DLD1 (cell line): ENCODE results near the gene PTPRN2.

Source experiments
- in situ Hi-C: cut with HindIII; loops from 2 replicates; pipeline ENCODE4 v1.10.0; 2017; ENCODE audit warnings: low sequenced_read_pairs

Gene PTPRN2

DNA sequence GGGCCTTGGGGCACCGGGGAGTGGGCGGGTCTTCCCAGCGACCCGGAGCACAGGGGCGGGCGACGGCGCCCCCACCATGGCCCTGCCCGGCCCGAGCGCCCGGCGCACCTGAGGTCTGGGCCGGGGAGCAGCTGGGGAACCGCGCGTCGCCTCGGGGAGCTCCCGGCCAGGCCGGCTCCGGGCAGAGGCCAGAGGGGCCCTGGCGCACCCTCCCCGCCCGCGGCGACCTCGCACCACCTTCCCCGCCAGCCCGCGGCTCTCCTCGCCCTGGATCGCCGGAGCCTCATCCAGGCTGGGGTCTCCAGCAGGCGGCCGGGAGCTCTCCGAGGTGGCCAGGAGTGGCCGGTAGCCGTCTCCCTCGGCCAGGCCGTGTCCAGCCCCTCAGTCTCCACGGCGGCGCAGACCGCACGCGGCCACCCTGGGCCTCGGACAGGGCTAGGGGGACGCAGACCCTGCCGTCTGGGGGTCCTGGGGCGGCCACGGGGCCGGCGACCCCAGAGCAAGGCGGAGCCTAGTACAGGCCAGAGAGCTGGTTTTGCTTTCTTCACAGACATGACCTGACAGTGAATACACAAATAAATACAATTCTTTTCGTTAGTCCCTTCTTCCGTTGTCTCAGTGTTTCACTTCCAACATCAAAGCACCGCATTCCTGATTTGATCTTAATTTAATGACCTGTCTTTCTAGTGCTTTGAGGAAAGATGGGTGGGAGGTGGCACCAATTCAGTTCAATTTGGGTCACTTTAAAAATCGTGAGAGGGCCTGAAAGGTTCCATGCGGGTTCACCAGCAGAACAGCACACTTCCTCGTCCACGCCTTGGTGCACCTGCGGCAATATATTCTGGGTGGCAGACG is 893.9 kb downstream of the PTPRN2 start:
- in situ Hi-C loops: no loop called here

DNA sequence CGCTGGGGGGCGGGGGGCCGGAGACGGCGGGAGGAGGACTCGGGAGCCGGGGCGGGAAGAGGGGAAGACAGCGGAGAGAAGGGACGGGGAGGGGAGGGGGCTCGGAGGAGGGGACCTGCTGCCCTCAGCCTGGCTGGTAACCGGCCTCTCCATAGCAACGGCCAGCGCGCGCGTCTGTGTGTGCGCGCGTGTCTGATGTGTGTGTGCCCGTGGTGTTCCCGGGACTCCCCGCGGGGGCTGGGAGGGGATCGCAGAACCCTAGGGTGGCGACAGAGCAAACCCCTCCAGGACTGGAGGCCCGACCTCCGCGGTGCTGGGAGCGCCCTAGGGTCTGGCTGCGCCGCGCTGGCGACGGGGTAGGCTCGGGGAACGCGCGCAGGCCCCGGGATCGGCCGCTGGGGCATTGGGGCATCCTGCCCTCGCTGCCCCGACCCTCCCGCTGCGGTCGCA is 894.5 kb downstream of the PTPRN2 start:
- in situ Hi-C loops: no loop called here

DNA sequence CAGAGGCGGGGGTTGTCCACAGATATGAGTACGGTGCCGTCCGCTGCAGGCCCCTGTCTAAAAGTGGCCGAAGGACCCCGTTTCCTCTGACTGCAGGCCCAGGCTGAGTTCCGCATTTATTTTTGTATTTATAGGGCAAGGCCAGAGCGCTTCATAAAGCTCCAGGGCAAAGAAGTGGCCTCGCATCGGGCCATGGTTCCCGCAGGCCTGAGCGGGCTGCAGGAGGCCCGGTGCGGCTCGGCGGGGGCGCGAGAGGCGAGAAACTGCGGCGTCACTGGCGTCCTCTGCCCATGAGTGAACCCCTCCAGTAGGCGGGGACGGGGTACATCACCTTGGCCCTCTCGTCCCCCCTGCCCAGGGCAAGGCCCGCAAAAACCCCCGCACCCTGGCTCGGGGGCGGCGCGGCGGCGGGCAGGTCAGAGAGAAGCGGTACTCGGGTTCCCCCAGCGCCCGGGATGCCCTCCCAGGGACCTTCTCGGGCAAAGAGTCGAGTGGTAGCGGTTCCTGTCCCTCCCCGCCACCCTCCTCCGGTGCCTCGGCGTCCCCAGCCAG is 895.1 kb downstream of the PTPRN2 start:
- in situ Hi-C loops: no loop called here

DNA sequence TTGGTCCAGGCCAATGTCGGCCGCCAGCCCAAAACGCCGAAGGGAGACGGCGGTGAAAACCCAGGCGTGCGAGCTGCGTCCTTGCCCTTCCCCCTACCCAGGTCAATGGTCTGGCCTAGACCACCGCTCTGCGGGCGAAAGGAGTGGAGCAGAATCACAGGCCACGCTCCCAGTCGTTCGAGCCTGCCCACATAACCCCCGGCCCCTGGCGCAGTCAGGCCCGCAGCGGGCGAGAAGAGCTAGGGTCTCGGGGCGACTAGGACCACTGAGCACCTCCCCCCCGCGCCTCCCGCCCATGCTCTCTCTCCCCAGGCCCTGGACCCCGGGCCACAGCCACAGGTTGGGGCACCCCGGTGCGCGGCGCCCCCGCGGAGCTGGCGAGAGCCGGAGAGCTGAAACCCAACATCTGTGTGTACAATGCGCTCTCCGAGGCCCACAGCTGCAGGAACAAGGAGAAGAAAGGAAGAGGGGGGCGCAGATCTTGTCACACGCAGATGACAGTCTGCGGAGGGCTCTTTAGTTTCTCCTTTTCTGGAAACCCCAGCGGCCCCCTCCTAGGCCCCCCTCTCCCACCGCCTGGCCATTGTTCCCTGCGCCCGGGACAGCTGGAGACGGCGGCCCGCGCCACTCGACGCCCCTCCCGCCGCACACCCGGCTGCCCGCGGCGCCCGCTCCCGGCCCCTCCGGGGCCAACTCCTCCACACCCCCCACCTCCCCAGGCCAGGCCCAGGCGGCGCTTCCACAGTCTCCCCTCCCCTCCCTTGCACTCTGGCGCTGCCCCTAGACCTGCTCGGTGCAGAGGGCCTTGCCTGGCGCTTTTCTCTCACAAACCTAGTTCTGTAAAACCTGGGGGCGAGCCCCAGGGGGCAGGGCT is 895.8 kb downstream of the PTPRN2 start:
- in situ Hi-C loops: no loop called here

DNA sequence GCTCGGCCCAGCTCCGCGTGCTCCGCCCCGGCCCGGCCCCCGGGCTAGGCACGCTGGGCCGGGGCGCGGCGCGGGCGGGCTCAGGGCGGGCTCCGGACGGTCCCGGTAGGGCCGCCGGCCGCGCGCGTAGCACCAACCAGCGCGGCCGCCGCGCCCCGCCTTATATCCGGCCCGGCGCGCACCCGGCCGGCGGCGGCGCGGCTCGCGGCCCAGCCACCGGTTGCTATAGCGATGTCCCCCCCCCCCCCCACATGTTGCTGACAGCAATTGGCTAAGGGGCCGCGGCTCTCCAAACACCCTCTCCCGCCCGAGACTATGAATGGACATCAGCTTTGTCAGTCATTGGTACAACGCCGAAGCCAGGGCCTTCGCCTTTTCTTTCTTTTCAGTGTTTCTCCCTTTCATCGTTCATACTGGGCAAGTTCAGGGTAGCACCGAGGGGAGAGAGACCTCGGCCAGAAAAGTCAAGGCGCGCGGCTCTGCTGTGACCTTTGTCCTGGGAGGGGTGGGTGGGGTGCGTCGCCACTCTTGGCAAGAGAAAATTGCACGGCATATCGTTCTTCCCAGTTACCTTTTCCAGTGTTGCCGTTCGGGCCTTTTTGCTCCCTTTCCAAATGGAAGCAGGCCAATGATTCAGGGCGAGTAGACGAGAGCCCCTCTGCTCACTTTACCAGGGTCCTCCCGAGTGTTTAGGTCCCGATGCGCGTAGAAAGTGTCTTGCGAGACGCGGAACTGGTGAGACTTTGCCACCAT is 896.6 kb downstream of the PTPRN2 start:
- in situ Hi-C loops: no loop called here

DNA sequence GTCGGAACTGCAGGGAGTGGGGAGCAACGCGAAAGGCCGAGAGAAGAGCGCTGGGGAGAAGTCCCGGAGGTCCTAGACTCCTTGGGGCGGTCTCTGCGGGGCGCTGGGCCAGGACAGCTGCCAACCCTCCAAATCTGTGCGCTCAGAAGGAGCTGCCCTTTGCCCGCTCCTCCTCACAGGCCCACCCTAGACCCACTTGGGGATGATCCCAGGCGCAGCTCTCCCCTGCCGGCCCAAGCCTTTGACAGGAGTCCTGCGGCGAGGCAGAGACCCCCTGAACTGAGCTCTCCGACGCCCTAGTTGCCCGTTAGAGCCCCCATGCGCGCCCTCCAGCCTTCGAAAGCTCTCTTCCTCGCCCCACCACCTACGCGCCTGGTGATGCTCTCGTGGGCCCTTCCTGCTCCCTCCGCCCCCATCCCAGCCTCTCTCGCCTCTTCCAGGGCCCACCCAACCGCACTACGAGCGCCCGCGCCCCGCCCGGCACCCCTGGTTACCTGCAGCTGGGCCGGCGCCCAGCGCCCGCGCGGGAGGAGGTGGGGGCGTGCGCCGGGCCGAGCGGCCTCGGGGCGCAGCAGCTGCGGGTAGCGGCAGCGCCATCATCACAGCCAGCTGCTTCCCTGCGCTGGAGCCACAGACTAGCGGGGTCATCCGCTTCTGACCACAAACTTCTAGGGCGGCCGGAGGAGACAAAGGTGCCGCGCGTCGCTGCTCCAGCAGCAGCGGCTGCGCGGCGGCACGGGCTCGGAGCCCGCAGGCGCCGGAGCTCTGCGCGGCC is 897.4 kb downstream of the PTPRN2 start:
- in situ Hi-C loops: no loop called here

DNA sequence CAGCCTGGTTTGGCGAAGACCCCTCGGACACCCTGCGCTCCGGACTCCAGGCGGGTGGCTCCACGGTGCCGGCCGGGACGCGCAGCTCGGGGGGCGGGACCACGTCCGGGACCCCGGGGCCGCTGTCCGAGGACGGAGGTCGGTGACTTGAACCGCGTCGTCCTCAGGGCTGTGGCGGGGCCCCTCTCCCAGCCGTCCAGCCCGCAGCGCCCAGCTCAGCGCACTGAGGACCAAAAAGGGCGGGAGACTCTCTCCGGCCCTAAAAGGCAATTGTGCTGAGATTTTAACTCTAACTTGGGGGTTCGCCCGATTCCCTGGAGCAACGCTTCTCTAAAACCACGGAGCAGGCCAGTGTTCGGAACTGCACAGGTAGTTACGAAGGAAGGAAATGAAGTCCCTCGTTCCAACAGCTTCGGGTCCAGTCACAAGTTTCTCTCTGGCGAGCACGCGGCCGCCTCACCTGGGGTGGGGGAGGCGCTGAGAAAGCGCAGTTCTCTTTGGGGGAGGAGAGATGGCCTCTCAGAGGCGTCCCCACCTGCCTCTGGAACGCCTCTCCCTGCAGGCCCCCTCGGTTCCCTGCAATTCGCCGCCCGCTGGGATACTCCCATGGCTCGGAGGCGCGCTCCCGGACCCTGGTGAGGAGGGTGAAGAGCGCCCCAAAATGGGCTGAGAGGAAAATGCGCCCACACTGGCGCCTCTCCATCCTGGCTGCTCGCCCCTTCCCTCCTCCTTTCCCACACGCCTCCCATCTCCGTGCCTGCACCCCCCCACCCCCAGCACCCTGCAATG is 898.2 kb downstream of the PTPRN2 start:
- in situ Hi-C loops: no loop called here

DNA sequence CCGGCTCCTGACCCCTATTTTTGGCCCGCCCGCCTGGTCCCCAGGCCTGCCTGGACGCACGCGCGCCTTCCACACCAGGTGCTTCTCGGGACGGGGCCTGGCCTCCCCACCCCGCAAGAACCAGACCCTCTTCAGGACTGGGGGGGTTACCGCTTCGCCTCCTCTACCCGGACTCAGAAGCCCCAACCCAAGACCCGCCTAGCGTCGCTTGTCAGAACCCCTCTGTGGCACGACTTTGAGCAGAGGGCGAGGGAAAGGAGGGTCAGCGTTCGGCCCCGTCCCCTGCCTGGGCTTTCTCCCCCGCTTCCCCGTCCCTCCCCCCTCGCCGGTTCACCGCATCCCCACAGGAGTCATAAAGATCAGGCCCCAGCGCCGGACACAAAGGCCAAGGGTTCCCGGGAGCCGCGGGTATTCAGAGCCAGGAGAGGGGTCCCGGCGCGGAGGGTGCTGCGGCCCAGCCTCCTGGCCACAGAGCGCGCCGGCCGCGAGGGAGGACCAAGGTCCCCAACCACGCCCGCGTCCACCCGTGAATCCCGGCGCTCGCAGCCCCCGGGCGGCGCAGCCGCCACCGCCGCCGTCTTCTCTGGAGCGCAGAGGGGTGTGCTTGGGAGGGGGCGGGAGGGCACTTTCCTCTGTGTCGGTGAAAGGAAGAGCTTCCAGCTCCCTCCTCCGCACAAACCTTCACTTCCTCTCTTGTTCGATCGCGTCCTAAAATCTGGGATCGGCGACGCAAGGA is 898.9 kb downstream of the PTPRN2 start:
- in situ Hi-C loops: no loop called here

DNA sequence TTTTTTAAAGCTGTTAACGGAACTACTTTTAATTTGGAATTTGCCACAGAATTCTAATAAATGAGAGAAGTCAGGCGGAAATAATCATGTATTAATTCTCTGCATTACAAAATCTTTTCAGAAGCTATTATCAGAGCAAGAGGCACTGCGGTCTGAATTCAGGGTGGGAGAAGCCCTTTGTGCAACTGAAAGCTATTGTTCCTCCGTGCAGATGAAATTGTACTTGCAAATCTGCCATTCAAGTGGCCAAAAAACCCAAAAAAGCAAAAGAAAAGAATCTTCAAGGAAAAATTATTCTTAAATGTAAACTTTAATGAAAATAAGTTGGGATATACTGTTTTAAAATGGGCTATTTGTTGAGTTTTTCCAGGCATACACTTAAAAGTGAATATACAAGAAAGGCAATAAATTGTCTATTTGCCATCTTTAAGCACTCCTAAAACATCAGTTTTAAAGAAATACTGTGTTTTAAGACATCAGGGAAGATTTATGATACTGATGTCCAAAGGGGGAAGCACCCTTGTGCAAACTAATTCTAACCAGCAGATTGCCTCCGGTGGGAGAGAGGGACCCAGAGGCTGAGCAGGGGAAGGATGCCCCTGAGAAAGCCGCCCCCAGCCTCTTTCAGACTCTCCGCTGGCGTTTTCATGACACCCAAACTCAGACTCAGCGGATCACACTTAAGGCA is 899.6 kb downstream of the PTPRN2 start:
- in situ Hi-C loops: no loop called here

DNA sequence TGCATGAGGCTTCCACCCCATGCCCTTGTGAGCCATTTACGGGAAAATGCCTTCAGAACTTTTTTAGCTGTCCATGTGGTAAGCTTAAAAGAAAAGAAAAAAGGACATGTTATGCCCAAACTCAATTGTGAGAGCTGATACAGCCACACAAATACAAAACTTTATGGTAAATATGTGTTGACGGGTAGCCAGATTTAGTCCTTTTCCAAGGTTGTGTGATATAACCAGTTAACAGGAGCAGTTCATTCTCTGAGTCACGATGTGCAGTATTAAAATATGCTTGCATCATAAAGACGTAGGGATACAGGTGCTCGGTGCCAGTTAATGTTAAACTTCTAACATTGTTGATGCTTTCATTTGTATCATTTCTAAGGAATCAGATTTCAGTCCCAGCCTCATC is 900.5 kb downstream of the PTPRN2 start:
- in situ Hi-C loops: no loop called here

DNA sequence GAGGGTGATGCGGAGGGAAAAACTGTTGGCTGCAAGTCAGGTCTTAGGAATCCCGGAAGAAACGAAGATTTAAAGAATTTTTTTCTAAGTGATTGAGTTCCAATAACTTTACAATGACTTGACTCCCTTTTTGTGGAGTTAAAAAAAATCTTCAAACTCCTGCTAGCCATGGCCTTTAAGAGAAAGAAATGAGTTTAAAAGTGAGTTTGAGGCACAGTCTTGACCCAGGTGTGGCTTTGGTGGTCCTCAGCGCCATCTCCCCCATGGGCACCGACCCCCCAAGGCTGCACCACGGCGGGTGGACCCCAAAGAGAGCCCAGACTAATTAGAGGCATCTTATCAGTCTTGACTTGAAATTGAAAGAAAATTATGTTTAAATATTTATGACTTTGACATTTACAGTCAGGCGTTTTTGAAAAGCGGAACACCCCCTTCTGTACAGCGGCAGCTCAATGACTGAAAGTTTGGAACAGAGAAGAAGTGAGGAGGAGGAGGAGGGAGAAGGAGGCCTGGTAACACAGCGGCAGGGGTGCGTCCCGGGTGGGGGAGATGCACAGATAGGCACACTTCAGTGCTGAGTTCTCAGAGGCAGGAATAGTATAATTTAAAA is 901.2 kb downstream of the PTPRN2 start:
- in situ Hi-C loops: no loop called here

DNA sequence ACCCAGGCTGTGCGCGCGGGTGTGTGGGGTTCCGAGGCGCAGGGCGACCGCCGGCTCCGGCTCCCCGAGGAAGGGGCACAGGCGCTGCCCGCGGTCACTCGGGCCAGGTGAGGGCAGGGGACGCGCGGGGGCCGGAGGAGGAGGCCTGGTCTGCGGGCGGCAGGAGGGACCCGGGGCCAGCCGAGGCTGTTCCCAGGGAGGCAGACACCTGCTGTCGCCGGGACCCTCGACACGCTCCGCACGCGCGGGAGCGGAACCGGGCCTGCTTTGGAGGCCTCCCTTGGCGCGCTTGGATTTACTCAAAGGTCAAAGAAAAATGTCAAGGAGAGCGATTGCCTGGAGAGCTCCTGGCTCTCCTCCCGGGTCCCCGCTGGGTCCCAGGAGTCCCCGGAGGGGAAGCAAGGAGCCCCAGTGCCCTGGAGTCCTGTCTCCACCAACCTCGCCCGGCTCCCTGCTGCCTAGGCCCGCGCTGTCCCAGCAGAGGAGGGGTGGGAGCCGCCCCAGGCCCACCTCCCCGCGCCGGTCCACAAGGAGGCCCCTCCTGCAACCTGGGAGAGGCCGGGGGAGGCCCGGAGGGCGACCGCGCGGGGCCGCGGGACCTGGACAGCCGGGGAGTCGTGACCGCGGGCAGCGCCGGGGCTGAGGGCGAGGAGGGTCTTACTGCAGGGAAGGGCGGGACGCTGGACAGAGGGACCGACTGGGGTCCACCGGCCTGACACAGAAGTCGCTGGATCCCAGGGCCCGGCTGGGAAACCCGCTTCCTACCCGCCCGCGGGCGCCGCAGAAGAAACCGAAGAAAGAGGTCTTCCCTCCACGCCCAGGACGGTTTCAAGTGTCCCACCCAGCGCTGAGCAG is 902.0 kb downstream of the PTPRN2 start:
- in situ Hi-C loops: no loop called here

DNA sequence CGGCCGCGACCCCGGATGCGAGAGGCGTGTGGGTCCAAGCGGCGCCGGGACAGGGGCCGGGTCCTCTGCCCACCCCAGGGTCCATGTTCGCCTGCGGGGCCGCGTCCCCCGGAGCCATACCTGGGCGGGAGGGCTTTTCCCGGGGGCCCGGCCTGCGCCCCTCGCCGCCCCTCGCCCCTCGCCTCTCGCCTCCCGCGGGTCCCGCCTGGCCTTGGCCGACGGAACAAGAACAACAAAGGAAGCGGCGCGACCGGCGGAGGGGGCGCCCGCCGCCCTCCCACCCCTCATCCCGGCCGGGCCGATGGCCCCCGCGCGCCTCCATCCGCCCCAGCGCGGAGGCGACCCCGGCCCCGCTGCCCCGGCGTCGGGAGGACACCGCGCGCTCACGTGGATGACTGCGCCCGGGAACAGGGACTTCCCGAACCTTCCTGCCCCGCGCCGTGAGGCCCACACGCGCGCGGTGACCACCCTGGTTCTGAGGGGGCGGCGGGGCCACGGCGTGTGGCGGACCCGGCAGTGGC is 902.7 kb downstream of the PTPRN2 start:
- in situ Hi-C loops: no loop called here

DNA sequence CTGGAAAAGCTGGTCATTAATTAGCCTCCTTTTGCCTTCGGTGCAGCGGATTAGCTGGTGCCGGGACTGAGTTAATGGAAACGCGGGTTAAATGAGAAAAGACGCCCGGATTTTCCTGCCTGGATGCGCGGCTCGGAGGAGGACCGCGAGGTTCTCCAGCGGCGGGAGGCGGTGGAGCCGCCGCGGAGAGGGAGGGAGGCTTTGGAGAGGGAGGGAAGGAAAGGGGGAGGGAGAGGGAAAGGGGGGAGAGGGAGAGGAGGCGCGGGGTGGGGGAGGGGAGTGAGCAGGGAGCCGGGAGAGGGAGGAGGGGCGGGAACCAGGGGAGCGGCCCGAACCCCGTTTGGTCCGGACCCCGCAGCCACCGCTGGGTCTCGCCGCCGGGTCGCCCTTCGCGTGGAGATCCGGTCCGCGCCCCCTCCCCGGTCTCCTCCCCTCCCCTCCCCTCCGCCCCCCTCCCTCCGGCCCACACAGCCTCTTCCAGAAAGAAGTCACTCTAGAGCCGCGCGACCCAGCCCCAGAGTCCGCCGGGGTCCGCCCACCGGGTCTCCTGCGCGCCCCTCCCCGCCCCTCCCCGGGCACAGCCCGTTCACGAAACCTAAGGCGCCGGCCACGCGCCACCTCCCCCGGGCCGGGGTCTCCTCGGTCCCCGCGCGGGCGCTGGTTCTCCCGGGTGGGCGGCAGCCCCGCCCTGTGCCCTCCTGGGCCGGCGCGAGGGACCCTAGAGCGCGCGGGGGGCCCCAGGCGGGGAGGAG is 903.3 kb downstream of the PTPRN2 start:
- in situ Hi-C loops: no loop called here

DNA sequence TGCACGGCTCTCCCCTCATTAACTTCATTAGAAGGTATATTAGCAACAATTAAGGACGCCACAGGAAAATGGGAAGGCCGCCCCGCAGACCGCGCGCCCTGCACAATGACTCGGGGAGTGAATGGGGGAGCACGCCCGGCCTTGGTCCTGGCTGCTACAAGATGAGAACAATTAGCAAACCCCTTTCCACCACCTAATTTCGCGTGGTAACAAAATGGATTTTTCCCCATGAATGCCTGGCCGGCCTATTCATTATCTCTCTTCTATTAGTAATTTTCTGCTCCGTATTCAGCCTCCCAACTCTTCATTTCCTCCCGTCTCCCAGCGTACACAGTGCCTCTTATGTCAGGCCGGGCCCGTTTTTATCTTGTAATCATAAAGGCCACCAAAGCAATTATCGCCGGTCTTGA is 903.9 kb downstream of the PTPRN2 start:
- in situ Hi-C loops: no loop called here
